K562 (cell line): Measurements from ENCODE around the gene ENPP6. TPM values are rescaled to one million over a fixed set of nuclear protein-coding genes. Genes with fewer than 3 reads are reported as not detected.

ENCODE experiments used
- ATAC-seq: fragments of 200-7000 bp; cut with Tn5 transposase; 3 replicates; pipeline ENCODE4 v1.9.1; 2020; ENCODE audit warnings: moderate library complexity
- BruUV-seq: library from RNA; stranded (reverse); fragments of 400-500 nt; replicated peaks from 2 replicates; lab custom pipeline; 2021; lab: Mats Ljungman, UMichigan
- CTCF ChIA-PET: fragments of 300-600 bp; formaldehyde crosslinking; extraction: SDS; loops from one replicate; lab custom pipeline; 2021; ENCODE audit warnings: low intra/inter-chr PET ratio; lab: Yijun Ruan, JAX
- POLR2A ChIA-PET: fragments of 300-600, 350-650 bp; sonication (Branson Sonifier 250); formaldehyde crosslinking; extraction: SDS; loops from one replicate; lab custom pipeline; 2021; ENCODE audit warnings: antibody characterized with exemption, inconsistent platforms; lab: Yijun Ruan, JAX
- DNase-seq, 4 experiments: peaks; one replicate each; pipeline versions ENCODE4 v3.0.0 to v3.0.0-alpha.2; 2011 to 2018; ENCODE audit warnings: low spot score in 3 of 4, mixed read lengths in 3 of 4; ENCODE audit errors: extremely low read depth in 1 of 4
- FAIRE-seq: peaks from 2 replicates; lab custom pipeline; 2011; peaks lifted over from hg19 to GRCh38; lab: Jason Lieb, UNC
- H2AFZ ChIP-seq: 2 replicates; pipeline ENCODE4 v1.6.0; 2011; ENCODE audit warnings: low read depth, low read length, control low read depth, inconsistent platforms
- H3K27ac ChIP-seq: fragments of 200-600 bp; 3 replicates; pipeline ENCODE4 v1.8.0; 2011; ENCODE audit warnings: low read depth, mild to moderate bottlenecking, control low read depth, inconsistent platforms, low read length, moderate library complexity, mixed read lengths; ENCODE audit errors: extremely low read depth
- H3K27me3 ChIP-seq, 2 experiments: fragments of 300-600 bp in 1 of 2; 2 replicates in 1 of 2; 3 replicates in 1 of 2; pipeline versions ENCODE4 v1.6.0 to v1.8.0; 2011; ENCODE audit warnings: inconsistent platforms in 2 of 2, low read length in 2 of 2, mild to moderate bottlenecking in 1 of 2, mixed read lengths in 1 of 2, moderate library complexity in 1 of 2; ENCODE audit not compliant: control insufficient read depth in 2 of 2, insufficient read depth in 2 of 2
- H3K36me3 ChIP-seq: fragments of 300-600 bp; 3 replicates; pipeline ENCODE4 v1.8.0; 2011; ENCODE audit warnings: mild to moderate bottlenecking, low read length, inconsistent platforms; ENCODE audit not compliant: control insufficient read depth, insufficient read depth
- H3K4me1 ChIP-seq, 2 experiments: fragments of 200-600 bp in 1 of 2; replicated peaks in 1 of 2; 2 replicates in 1 of 2; 3 replicates in 1 of 2; pipeline versions ENCODE4 v1.5.1 to v1.8.0; 2011; ENCODE audit warnings: inconsistent platforms in 2 of 2, low read length in 2 of 2, mild to moderate bottlenecking in 1 of 2, mixed read lengths in 1 of 2, moderate library complexity in 1 of 2; ENCODE audit not compliant: control insufficient read depth in 2 of 2, insufficient read depth in 2 of 2
- H3K4me2 ChIP-seq: 2 replicates; pipeline ENCODE4 v1.6.1; 2011; ENCODE audit warnings: low read length, control low read depth, inconsistent platforms, mixed read lengths; ENCODE audit not compliant: insufficient read depth
- H3K4me3 ChIP-seq: fragments of 200-600 bp; sonication (generic), shearing (Covaris generic); 2 replicates; pipeline ENCODE4 v1.5.1; 2016; ENCODE audit warnings: control low read depth, inconsistent platforms
- H3K79me2 ChIP-seq: fragments of 200-600 bp; 3 replicates; pipeline ENCODE4 v1.8.0; 2011; ENCODE audit warnings: low read length, inconsistent platforms; ENCODE audit not compliant: control insufficient read depth, insufficient read depth
- H3K9ac ChIP-seq, 2 experiments: 2 replicates each; pipeline versions ENCODE4 v1.6.0 to v1.6.1; 2011; ENCODE audit warnings: low read depth in 2 of 2, low read length in 2 of 2, control low read depth in 1 of 2, inconsistent platforms in 1 of 2, mild to moderate bottlenecking in 1 of 2, mixed read lengths in 1 of 2; ENCODE audit not compliant: insufficient read depth in 1 of 2
- H3K9me1 ChIP-seq: one replicate; pipeline ENCODE4 v1.6.0; 2011; ENCODE audit warnings: inconsistent platforms, mild to moderate bottlenecking, low read length, moderate library complexity; ENCODE audit not compliant: control insufficient read depth, insufficient read depth
- H3K9me3 ChIP-seq: replicated peaks from 2 replicates; pipeline ENCODE4 v1.5.1; 2011; ENCODE audit warnings: low read depth, low read length, inconsistent platforms; ENCODE audit not compliant: control insufficient read depth, insufficient read depth
- H4K20me1 ChIP-seq: replicated peaks from 2 replicates; pipeline ENCODE4 v1.6.1; 2011; ENCODE audit warnings: low read length, inconsistent platforms, mixed read lengths; ENCODE audit not compliant: control insufficient read depth, insufficient read depth
- CUX1 ChIP-seq: fragments of 200-800 bp; sonication (Bioruptor generic); IDR thresholded peaks from 2 replicates; pipeline ENCODE4 v1.6.1; 2016; ENCODE audit warnings: missing genetic modification characterization, missing compliant biosample characterization
- FIP1L1 ChIP-seq: fragments of 200-400 bp; formaldehyde crosslinking; IDR thresholded peaks from 2 replicates; pipeline ENCODE4 v1.6.1; 2018; ENCODE audit warnings: mild to moderate bottlenecking, low read depth, low read length; ENCODE audit not compliant: poor library complexity, severe bottlenecking
- HBP1 ChIP-seq: fragments of 450-650 bp; formaldehyde crosslinking; IDR thresholded peaks from 2 replicates; pipeline ENCODE4 v1.4.0; 2022; ENCODE audit warnings: missing genetic modification characterization
- MED1 ChIP-seq: sonication (generic); formaldehyde crosslinking; IDR thresholded peaks from 2 replicates; pipeline ENCODE4 v1.8.1; 2023; ENCODE audit warnings: missing genetic modification reagents, borderline replicate concordance
- NCOR1 ChIP-seq: fragments of 450-650 bp; IDR thresholded peaks from 2 replicates; pipeline ENCODE4 v1.6.1; 2016; ENCODE audit warnings: mild to moderate bottlenecking, moderate library complexity
- NR1H2 ChIP-seq: sonication (generic); formaldehyde crosslinking; IDR thresholded peaks from 2 replicates; pipeline ENCODE4 v1.4.0; 2020; ENCODE audit warnings: mild to moderate bottlenecking, missing genetic modification reagents
- PHB ChIP-seq: fragments of 250-450 bp; sonication (Bioruptor Pico); IDR thresholded peaks from 2 replicates; pipeline ENCODE4 v1.5.0; 2021
- PTBP1 ChIP-seq: fragments of 200-400 bp; formaldehyde crosslinking; IDR thresholded peaks from 2 replicates; pipeline ENCODE4 v1.6.1; 2017; ENCODE audit warnings: low read depth, low read length
- SNIP1 ChIP-seq: fragments of 450-650 bp; IDR thresholded peaks from 2 replicates; pipeline ENCODE4 v1.7.1; 2017; ENCODE audit warnings: low read depth, mild to moderate bottlenecking
- WGBS: fragments of 100-300 bp; shearing (Covaris generic); methylation state at CpG from one replicate; pipeline ENCODE4 v1.1.6; 2016; ENCODE audit warnings: low coverage, mixed read lengths; ENCODE audit not compliant: insufficient coverage; ENCODE audit errors: missing lambda C conversion rate; 5-methylcytosine and 5-hydroxymethylcytosine counted together
- in situ Hi-C: fragments of 300-500 bp; cut with MboI; formaldehyde crosslinking; loops from 4 replicates; pipeline ENCODE4 v1.15.0; 2018; ENCODE audit warnings: inconsistent platforms, mixed read lengths
- intact Hi-C: fragments of 100-400 bp; cut with micrococcal nuclease; formaldehyde crosslinking; loops from 2 replicates; pipeline ENCODE4 v1.14.2; 2022
- polyA plus RNA-seq, 8 experiments: library from polyadenylated mRNA; depleted of rRNA in 4 of 8; stranded (reverse) in 5 of 8; unstranded in 3 of 8; fragments of >200 nt; fragmentation: Nextera tagmentation in 2 of 8; fragmentation: Illumina TruSeq in 1 of 8; extraction: Ambion mirVana in 2 of 8; extraction: Trizol in 1 of 8; gene quantifications; 2 replicates each; pipeline versions ENCODE4 v1.2.1 to v1.2.3, GENCODE V29; 2011 to 2014; ENCODE audit warnings: inconsistent platforms in 1 of 8, missing spikeins in 1 of 8
- total RNA-seq, 7 experiments: library from RNA; depleted of rRNA in 6 of 7; stranded (reverse); fragments of >200 nt in 6 of 7; fragmentation: Illumina TruSeq in 2 of 7; extraction: Trizol in 2 of 7; gene quantifications; 2 replicates each; pipeline versions ENCODE4 v1.2.1 to v1.2.3, GENCODE V29; 2011 to 2021; ENCODE audit warnings: low replicate concordance in 1 of 7
- TF ChIP-seq, protein P1 (sequence below), 2 experiments: fragments of 450-650 bp in 1 of 2; sonication (generic) in 1 of 2; formaldehyde crosslinking in 1 of 2; IDR thresholded peaks in 1 of 2; conservative IDR thresholded peaks in 1 of 2; 2 replicates each; pipeline versions ENCODE4 v1.6.1 to v1.8.1; 2016 to 2023; ENCODE audit warnings: mild to moderate bottlenecking in 2 of 2, moderate library complexity in 2 of 2, inconsistent platforms in 1 of 2, missing genetic modification reagents in 1 of 2

The ENPP6 gene
- total and polyA plus RNA-seq, 9 of the 15 experiments (the other 6 are each of a cell fraction or from before 2014, with no cell fraction given) = 0.29 TPM; not detected in 8

- in situ Hi-C loops = no loop called here
- no TSS peak for BruUV-seq
Observed at GRCh38 chr4:184191267-184191666, 26.4 kb downstream of the ENPP6 start.

DNA sequence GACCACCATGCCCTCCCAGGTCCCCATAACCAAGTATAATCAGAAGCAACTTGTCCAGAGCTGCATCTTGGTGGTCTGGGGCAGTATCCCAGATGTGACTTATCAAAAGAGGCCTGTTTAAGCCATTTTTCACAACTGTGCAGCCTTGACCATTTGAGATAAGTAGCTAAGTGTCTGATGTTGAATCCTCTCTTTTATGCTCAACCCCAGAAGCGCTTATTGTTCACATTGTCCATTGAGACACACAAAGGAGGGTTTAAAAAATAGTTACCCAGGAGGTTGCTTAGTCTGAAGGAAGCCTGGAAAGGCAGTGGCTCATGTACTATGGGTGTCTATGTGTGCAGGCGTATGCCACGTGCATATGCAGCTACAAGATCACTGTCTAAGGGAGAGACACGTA, 27.0 kb downstream of the ENPP6 start:
- no TSS peak for BruUV-seq
- Histone ChIP-seq H3K36me3 (no peaks in the 10 kb centered on the region), H3K4me1 (no peaks in the 10 kb centered on the region), H3K4me2 (no peak overlapping the region), H3K9ac (no peak overlapping the region), H2AFZ (no peak overlapping the region), H3K4me3 (no peak overlapping the region), H3K27ac (no peak overlapping the region), H3K27me3 (peaks cover 24 to 46% of the 10 kb centered on the region in 2 experiments), H3K9me3 (no peaks in the 10 kb centered on the region), H3K79me2 (no peaks in the 10 kb centered on the region), H4K20me1 (no peaks in the 10 kb centered on the region), H3K9me1 (no peaks in the 10 kb centered on the region)
- ATAC-seq = no peak
- ChIA-PET CTCF (no interaction called here), POLR2A (interaction anchor here (1.5 kb wide), 1 partner anchor 9 kb away, joined by 3 read pairs; no protein-coding TSS in a partner anchor)
- WGBS = 0% methylated on average over 4 of the region's 4 CpGs
- DNase-seq = no peak
- in situ Hi-C loops = no loop called here
- FAIRE-seq = no peak
- intact Hi-C loops = no loop called here
- TF ChIP-seq MED1 (CRISPR knock-in tag) (no peak), FIP1L1 (no peak), HBP1 (CRISPR knock-in tag) (no peak), CUX1 (CRISPR knock-in tag) (no peak), SNIP1 (no peak)

More at GRCh38 chr4:184191267-184191666, 26.4 kb downstream of the ENPP6 start:
- POLR2A ChIA-PET = interaction anchor here (1.5 kb wide), 1 partner anchor 10 kb away, joined by 3 read pairs; no protein-coding TSS in a partner anchor
- no peak for TF ChIP-seq NR1H2 (CRISPR knock-in tag)
- TF ChIP-seq, protein P1, sequence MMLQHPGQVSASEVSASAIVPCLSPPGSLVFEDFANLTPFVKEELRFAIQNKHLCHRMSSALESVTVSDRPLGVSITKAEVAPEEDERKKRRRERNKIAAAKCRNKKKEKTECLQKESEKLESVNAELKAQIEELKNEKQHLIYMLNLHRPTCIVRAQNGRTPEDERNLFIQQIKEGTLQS (IDR thresholded peaks at IDR 0.05) = no peak
- TF ChIP-seq, protein P1 (CRISPR knock-in tag; conservative IDR thresholded peaks at IDR 0.05) = no peak
- TF ChIP-seq PTBP1 = no peak
- TF ChIP-seq NCOR1 = no peak
- no peak for TF ChIP-seq PHB (CRISPR knock-in tag)
- CTCF ChIA-PET = no interaction called here
- Histone ChIP-seq H3K9me3 (no peaks in the 10 kb centered on the region), H3K79me2 (no peaks in the 10 kb centered on the region), H3K27me3 (peaks cover 24 to 46% of the 10 kb centered on the region in 2 experiments), H3K4me2 (no peak overlapping the region), H3K36me3 (no peaks in the 10 kb centered on the region), H2AFZ (no peak overlapping the region), H3K4me1 (no peaks in the 10 kb centered on the region), H3K9ac (no peak overlapping the region), H3K27ac (no peak overlapping the region), H3K9me1 (no peaks in the 10 kb centered on the region), H4K20me1 (no peaks in the 10 kb centered on the region), H3K4me3 (no peak overlapping the region)
- FAIRE-seq = no peak
- 3% methylated on average over 6 of the region's 6 CpGs for WGBS
- no peak for DNase-seq
- intact Hi-C loops = no loop called here
- ATAC-seq = no peak
